ENCODE results near the gene CCDC157.
"Not testable (repeated sequence)": the region's sequence is repeated elsewhere in the genome, so short reads cannot be mapped to it uniquely, and the experiment has no call there.

DNA sequence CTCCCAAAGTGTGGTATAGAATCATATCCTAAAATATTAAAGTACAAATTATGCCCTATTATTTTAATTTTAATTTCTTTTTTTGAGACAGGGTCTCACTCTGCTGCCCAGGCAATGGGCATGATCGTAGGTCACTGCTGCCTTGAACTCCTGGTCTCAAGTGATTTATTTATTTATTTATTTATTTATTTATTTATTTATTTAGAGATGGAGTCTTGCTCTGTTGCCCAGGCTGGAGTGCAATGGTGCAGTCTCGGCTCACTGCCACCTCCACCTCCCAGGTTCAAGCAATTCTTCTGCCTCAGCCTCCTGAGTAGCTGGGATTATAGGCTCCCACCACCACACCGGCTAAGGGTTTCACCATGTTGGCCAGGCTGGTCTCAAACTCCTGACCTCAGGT is 44.2 kb downstream of the CCDC157 start:
- TF ChIP-seq, protein P1, sequence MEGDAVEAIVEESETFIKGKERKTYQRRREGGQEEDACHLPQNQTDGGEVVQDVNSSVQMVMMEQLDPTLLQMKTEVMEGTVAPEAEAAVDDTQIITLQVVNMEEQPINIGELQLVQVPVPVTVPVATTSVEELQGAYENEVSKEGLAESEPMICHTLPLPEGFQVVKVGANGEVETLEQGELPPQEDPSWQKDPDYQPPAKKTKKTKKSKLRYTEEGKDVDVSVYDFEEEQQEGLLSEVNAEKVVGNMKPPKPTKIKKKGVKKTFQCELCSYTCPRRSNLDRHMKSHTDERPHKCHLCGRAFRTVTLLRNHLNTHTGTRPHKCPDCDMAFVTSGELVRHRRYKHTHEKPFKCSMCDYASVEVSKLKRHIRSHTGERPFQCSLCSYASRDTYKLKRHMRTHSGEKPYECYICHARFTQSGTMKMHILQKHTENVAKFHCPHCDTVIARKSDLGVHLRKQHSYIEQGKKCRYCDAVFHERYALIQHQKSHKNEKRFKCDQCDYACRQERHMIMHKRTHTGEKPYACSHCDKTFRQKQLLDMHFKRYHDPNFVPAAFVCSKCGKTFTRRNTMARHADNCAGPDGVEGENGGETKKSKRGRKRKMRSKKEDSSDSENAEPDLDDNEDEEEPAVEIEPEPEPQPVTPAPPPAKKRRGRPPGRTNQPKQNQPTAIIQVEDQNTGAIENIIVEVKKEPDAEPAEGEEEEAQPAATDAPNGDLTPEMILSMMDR (IDR thresholded peaks at IDR 0.05; ENCODE audit: insufficient read depth, low read length), result not testable (repeated sequence)
- not testable (repeated sequence) for TF ChIP-seq REST (IDR thresholded peaks at IDR 0.05; ENCODE audit: insufficient replicate concordance, low read depth); POLR2AphosphoS5 (IDR thresholded peaks at IDR 0.05; ENCODE audit: low read depth); GABPA (IDR thresholded peaks at IDR 0.05; ENCODE audit: low read depth)
